ENCODE measurements around the gene SYT17. TPM values are rescaled to one million over a fixed set of nuclear protein-coding genes. Genes with fewer than 3 reads are reported as not detected.
A peak's percentile ranks its signal among the peaks of the same experiment; 100 is the strongest.

The SYT17 gene
- total and polyA plus RNA-seq, 9 donors: 3.1 to 7.1 (median 4.6) TPM

GRCh38 chr16:19151310-19151709, 16.7 kb upstream of the SYT17 start:
- no peaks in the 10 kb centered on the region for H3K36me3 ChIP-seq (ENCODE audit: control insufficient read depth, insufficient read depth, low read length)
- H3K27me3 ChIP-seq (ENCODE audit: control insufficient read depth, insufficient read depth, low read length): no peaks in the 10 kb centered on the region
- WGBS (ENCODE audit: insufficient coverage): 33% methylated on average over 1 of the region's 2 CpGs
- no peak overlapping the region for H3K4me3 ChIP-seq (ENCODE audit: low read length)
- peaks cover 5% of the 10 kb centered on the region for H3K9me3 ChIP-seq (replicated peaks; ENCODE audit: control insufficient read depth, low read depth, low read length)
- no peaks in the 10 kb centered on the region for H3K4me1 ChIP-seq (ENCODE audit: control insufficient read depth, insufficient read depth, low read length)
- DNase-seq: no peak
- no peak overlapping the region for H3K27ac ChIP-seq (ENCODE audit: low read length)

DNA sequence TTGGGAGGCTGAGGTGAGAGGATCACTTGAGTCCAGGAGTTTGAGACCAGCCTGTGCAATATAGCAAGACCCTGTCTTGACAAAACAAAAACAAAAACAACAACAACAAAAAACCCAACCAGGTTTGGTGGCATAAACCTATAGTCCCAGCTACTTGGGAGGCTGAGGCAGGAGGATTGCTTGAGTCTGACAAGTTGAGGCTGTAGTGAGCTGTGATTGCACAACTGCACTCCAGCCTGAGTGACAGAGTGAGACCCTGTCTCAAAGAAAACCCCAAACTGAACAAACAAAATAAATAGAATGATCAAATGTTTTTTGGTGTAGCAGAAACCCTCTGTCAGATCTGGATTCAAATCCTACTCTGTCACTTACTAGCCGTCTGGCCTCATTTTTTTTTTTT, 16.0 kb upstream of the SYT17 start:
- Histone ChIP-seq H3K4me1 (ENCODE audit: control insufficient read depth, insufficient read depth, low read length) (no peaks in the 10 kb centered on the region), H3K9me3 (replicated peaks; ENCODE audit: control insufficient read depth, low read depth, low read length) (peaks cover 5% of the 10 kb centered on the region), H3K4me3 (ENCODE audit: low read length) (no peak overlapping the region), H3K27me3 (ENCODE audit: control insufficient read depth, insufficient read depth, low read length) (no peaks in the 10 kb centered on the region), H3K36me3 (ENCODE audit: control insufficient read depth, insufficient read depth, low read length) (no peaks in the 10 kb centered on the region), H3K27ac (ENCODE audit: low read length) (no peak overlapping the region)
- WGBS (ENCODE audit: insufficient coverage): no CpG with 5 or more reads among the region's 1 CpG
- DNase-seq: no peak

DNA sequence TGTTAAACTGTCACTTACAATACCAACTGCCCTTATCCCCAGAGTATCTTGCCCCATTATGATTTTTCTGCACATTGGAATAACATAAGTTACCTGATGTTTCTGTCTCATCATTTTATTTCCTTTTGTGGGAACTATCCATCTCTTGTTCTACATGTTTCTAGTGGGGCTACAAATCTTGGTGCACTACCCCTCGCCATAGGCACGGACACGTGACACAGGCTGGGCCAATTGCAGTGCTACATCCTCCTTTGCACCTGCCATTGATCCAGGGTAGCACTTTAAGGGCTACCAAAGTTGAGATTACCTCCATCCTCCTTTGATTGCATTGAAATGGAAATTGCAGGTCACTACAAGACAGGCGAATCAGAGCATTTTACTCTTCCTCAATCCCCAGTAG, 14.2 kb upstream of the SYT17 start:
- Histone ChIP-seq H3K36me3 (ENCODE audit: control insufficient read depth, insufficient read depth, low read length) (no peaks in the 10 kb centered on the region), H3K4me1 (ENCODE audit: control insufficient read depth, insufficient read depth, low read length) (no peaks in the 10 kb centered on the region), H3K27me3 (ENCODE audit: control insufficient read depth, insufficient read depth, low read length) (no peaks in the 10 kb centered on the region), H3K9me3 (replicated peaks; ENCODE audit: control insufficient read depth, low read depth, low read length) (no peaks in the 10 kb centered on the region), H3K27ac (ENCODE audit: low read length) (no peak overlapping the region), H3K4me3 (ENCODE audit: low read length) (no peak overlapping the region)
- 44% methylated on average over 3 of the region's 4 CpGs for WGBS (ENCODE audit: insufficient coverage)
- no peak for DNase-seq

GRCh38 chr16:19162085-19162484, 6.0 kb upstream of the SYT17 start:
- Histone ChIP-seq H3K9me3 (replicated peaks; ENCODE audit: control insufficient read depth, low read depth, low read length) (no peaks in the 10 kb centered on the region), H3K36me3 (ENCODE audit: control insufficient read depth, insufficient read depth, low read length) (no peaks in the 10 kb centered on the region), H3K27ac (ENCODE audit: low read length) (no peak overlapping the region), H3K27me3 (ENCODE audit: control insufficient read depth, insufficient read depth, low read length) (no peaks in the 10 kb centered on the region), H3K4me1 (ENCODE audit: control insufficient read depth, insufficient read depth, low read length) (no peaks in the 10 kb centered on the region), H3K4me3 (ENCODE audit: low read length) (no peak overlapping the region)
- peak; percentile 23 for DNase-seq
- 21% methylated on average over 1 of the region's 4 CpGs for WGBS (ENCODE audit: insufficient coverage)

- peaks cover 2% of the 10 kb centered on the region for H3K27me3 ChIP-seq (ENCODE audit: control insufficient read depth, insufficient read depth, low read length)
- no peaks in the 10 kb centered on the region for H3K9me3 ChIP-seq (replicated peaks; ENCODE audit: control insufficient read depth, low read depth, low read length)
- no peak overlapping the region for H3K27ac ChIP-seq (ENCODE audit: low read length)
- 92% methylated on average over 1 of the region's 1 CpG for WGBS (ENCODE audit: insufficient coverage)
- no peak overlapping the region for H3K4me3 ChIP-seq (ENCODE audit: low read length)
- H3K4me1 ChIP-seq (ENCODE audit: control insufficient read depth, insufficient read depth, low read length): peaks cover 3% of the 10 kb centered on the region
- no peaks in the 10 kb centered on the region for H3K36me3 ChIP-seq (ENCODE audit: control insufficient read depth, insufficient read depth, low read length)
- no peak for DNase-seq
These were observed 4.8 kb upstream of the SYT17 start for GRCh38 chr16:19163215-19163614.

- 63% methylated on average over 4 of the region's 4 CpGs for WGBS (ENCODE audit: insufficient coverage)
- Histone ChIP-seq H3K4me3 (ENCODE audit: low read length) (no peak overlapping the region), H3K27ac (ENCODE audit: low read length) (no peak overlapping the region), H3K27me3 (ENCODE audit: control insufficient read depth, insufficient read depth, low read length) (peaks cover 6% of the 10 kb centered on the region), H3K9me3 (replicated peaks; ENCODE audit: control insufficient read depth, low read depth, low read length) (no peaks in the 10 kb centered on the region), H3K36me3 (ENCODE audit: control insufficient read depth, insufficient read depth, low read length) (no peaks in the 10 kb centered on the region), H3K4me1 (ENCODE audit: control insufficient read depth, insufficient read depth, low read length) (peaks cover 11% of the 10 kb centered on the region)
- DNase-seq: no peak
These were observed 3.8 kb upstream of the SYT17 start for GRCh38 chr16:19164285-19164684.

DNA sequence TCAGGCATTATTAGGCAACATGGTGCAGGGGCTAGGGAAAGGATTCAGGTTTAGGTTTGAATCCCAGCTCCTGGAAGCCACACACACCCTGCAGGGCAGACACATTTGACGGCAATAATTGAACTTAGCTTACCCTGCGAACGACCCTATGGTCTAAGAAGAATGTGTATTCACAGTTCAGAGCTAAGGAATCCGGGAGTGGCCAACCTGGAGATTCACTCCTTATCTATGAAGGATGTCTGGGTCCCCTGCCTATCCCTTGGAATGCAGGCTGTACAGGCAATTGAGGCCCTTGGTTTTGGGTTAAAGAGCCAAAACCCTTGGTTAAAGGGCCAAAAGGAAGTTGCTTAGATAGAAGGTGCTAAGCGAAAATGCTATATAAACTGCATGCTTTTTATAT, 2.9 kb upstream of the SYT17 start:
- Histone ChIP-seq H3K4me1 (ENCODE audit: control insufficient read depth, insufficient read depth, low read length) (peaks cover 13% of the 10 kb centered on the region), H3K4me3 (ENCODE audit: low read length) (no peak overlapping the region), H3K27ac (ENCODE audit: low read length) (no peak overlapping the region), H3K27me3 (ENCODE audit: control insufficient read depth, insufficient read depth, low read length) (peaks cover 10% of the 10 kb centered on the region), H3K9me3 (replicated peaks; ENCODE audit: control insufficient read depth, low read depth, low read length) (no peaks in the 10 kb centered on the region), H3K36me3 (ENCODE audit: control insufficient read depth, insufficient read depth, low read length) (no peaks in the 10 kb centered on the region)
- WGBS (ENCODE audit: insufficient coverage): 57% methylated on average over 3 of the region's 5 CpGs
- no peak for DNase-seq

DNA sequence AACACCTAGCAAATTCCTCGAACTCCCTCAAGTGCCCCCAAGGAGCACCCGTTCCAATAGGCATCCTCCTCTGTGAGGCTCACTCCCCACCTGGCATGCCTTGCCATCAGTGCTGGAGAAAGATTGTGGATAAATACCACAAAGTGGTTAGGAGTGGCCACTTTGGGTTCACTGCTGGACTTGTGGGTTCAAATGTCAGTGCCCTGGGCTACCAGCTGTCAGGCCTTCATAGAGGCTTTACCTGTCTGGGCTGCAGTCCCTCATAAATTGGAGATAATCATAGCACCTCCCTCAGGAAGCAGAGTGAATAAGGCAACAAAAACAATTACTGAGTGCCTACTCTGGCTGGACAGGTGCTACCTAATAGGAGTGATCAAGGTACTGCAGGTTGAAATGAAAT, 1.5 kb upstream of the SYT17 start:
- DNase-seq: no peak
- Histone ChIP-seq H3K4me1 (ENCODE audit: control insufficient read depth, insufficient read depth, low read length) (peaks cover 13% of the 10 kb centered on the region), H3K27me3 (ENCODE audit: control insufficient read depth, insufficient read depth, low read length) (peaks cover 11% of the 10 kb centered on the region), H3K27ac (ENCODE audit: low read length) (no peak overlapping the region), H3K4me3 (ENCODE audit: low read length) (no peak overlapping the region), H3K9me3 (replicated peaks; ENCODE audit: control insufficient read depth, low read depth, low read length) (no peaks in the 10 kb centered on the region), H3K36me3 (ENCODE audit: control insufficient read depth, insufficient read depth, low read length) (no peaks in the 10 kb centered on the region)
- 67% methylated on average over 1 of the region's 2 CpGs for WGBS (ENCODE audit: insufficient coverage)

DNA sequence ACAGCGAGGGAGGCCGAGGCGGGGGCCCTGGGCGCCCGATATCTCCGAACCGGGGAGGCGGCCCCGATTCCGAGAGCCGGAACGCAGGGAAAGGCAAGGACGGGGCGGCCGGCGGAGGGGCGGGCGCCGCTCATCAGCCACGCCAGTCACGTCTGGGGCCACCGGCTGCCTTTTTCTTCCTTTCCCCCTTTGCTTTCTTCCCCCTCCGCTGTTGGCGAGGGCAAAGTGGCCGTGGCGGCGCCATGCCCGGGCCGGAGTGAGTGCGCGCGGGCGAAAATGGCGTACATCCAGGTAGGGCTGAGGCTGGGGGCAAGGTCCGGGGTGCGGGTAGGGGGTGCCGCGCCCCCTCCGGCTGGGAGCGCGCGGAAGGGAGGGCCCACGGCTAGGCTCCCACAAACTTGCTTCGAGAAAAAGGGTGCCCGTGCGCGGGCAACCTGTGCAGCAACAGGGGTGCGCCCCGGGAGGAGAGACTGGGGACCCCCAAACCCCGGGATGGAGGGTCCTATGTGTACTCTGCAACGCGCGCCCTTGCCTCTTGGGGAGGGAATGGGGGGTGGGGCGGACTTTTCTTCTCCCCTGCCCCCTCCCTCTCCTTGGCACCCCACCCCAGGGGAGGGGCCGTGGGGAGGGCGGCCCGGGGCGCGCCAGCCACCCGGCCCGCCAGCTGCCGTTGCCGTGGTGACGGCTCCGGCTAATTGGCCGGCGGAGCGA, 486 bp downstream of the SYT17 start:
- WGBS (ENCODE audit: insufficient coverage): 0% methylated on average over 16 of the region's 68 CpGs
- Histone ChIP-seq H3K27me3 (ENCODE audit: control insufficient read depth, insufficient read depth, low read length) (peaks cover 11% of the 10 kb centered on the region), H3K9me3 (replicated peaks; ENCODE audit: control insufficient read depth, low read depth, low read length) (no peaks in the 10 kb centered on the region), H3K27ac (ENCODE audit: low read length) (peak overlapping the region; percentile 20), H3K36me3 (ENCODE audit: control insufficient read depth, insufficient read depth, low read length) (no peaks in the 10 kb centered on the region), H3K4me1 (ENCODE audit: control insufficient read depth, insufficient read depth, low read length) (peaks cover 13% of the 10 kb centered on the region), H3K4me3 (ENCODE audit: low read length) (peak overlapping the region; percentile 60)
- peak; percentile 66 for DNase-seq

- H3K4me1 ChIP-seq (ENCODE audit: control insufficient read depth, insufficient read depth, low read length): peaks cover 13% of the 10 kb centered on the region
- no peaks in the 10 kb centered on the region for H3K36me3 ChIP-seq (ENCODE audit: control insufficient read depth, insufficient read depth, low read length)
- 14% methylated on average over 18 of the region's 19 CpGs for WGBS (ENCODE audit: insufficient coverage)
- no peak overlapping the region for H3K27ac ChIP-seq (ENCODE audit: low read length)
- peak overlapping the region; percentile 60 for H3K4me3 ChIP-seq (ENCODE audit: low read length)
- no peak for DNase-seq
- no peaks in the 10 kb centered on the region for H3K9me3 ChIP-seq (replicated peaks; ENCODE audit: control insufficient read depth, low read depth, low read length)
- H3K27me3 ChIP-seq (ENCODE audit: control insufficient read depth, insufficient read depth, low read length): peaks cover 11% of the 10 kb centered on the region
These were observed 1.1 kb downstream of the SYT17 start for GRCh38 chr16:19169082-19169639.
